Activated T-cell treated with anti-CD3 and anti-CD28 coated beads, Interleukin-2, amount 50 U/mL, for 4 hours (primary cell): ENCODE data around the gene CACNA1C. TPM values are rescaled to one million over a fixed set of nuclear protein-coding genes. Genes with fewer than 3 reads are reported as not detected.

Experiments
- ATAC-seq, 2 donors: fragments of 200-7000 bp; cut with Tn5 transposase; one replicate each; pipeline ENCODE4 v1.10.0; 2021
- DNase-seq: peaks from one replicate; pipeline ENCODE4 v3.0.0-alpha.2; 2020
- H3K27me3 Mint-ChIP-seq: one replicate; pipeline ENCODE4 v1.8.0; 2021; ENCODE audit warnings: low read depth, mixed read lengths
- H3K36me3 Mint-ChIP-seq: one replicate; pipeline ENCODE4 v1.8.0; 2022; ENCODE audit warnings: mixed read lengths; ENCODE audit not compliant: insufficient read depth
- H3K4me1 Mint-ChIP-seq: one replicate; pipeline ENCODE4 v1.8.0; 2021; ENCODE audit warnings: low read depth, mixed read lengths
- H3K4me3 Mint-ChIP-seq: one replicate; pipeline ENCODE4 v1.8.0; 2021; ENCODE audit warnings: mild to moderate bottlenecking, moderate library complexity, mixed read lengths
- H3K9me3 Mint-ChIP-seq: one replicate; pipeline ENCODE4 v1.8.0; 2021; ENCODE audit warnings: mixed read lengths
- total RNA-seq, 3 donors: library from RNA; stranded (reverse); gene quantifications; one replicate each; pipeline ENCODE4 v1.2.1, GENCODE V29; 2021

The CACNA1C gene
- total RNA-seq, 3 donors from 2014 or later: 0.03 to 0.08 (median 0.03) TPM

- H3K36me3 Mint-ChIP-seq: no peaks in the 10 kb centered on the region
- no peaks in the 10 kb centered on the region for H3K9me3 Mint-ChIP-seq
- no peak for DNase-seq
- H3K4me3 Mint-ChIP-seq: no peak overlapping the region
- H3K27me3 Mint-ChIP-seq: peaks cover 2% of the 10 kb centered on the region
- H3K4me1 Mint-ChIP-seq: no peaks in the 10 kb centered on the region
- ATAC-seq: no peak
Observed at GRCh38 chr12:2548081-2548480, 495.3 kb downstream of the CACNA1C start.

DNA sequence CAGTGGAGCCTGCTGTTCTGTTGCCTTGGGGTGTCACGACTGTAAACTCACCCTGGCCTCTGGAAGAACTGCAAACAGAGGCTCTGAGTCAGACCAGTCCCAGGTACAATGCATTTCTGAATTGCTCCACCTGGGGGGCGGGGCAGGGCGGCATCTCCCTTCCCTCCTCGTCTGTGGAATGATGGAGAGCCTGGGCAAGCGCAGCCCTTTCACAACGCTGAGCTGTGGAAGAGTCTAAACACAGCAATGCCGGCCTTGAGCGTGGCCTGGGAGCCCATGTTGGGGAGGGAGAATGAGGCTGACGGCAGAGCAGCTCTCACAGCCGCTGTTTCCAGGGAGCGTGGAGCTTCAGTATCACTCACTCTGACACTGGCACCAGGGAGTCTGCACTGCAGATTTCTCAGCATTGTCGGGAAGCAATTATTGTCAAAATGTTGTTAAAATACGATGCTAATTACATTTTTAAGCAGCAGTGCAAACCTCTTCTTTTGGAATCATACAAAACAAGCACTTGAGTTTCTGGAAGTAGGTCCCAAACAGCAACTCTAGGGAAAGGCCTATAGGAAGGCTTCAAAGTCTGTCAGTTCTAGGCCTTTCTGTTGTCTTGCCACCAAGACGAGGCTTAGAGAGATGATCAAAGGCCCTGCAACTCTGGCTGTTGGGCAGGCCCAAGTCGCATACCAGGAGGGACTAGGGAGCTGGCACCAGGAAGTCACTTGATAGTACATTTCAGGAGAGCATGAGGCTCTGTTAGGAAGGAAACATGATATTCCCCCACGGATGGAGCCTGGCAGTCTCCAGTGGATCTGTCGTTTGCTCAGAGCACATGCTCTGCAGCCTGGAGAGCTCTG is 498.0 kb downstream of the CACNA1C start:
- no peaks in the 10 kb centered on the region for H3K36me3 Mint-ChIP-seq
- peaks cover 2% of the 10 kb centered on the region for H3K27me3 Mint-ChIP-seq
- ATAC-seq: no peak
- H3K4me1 Mint-ChIP-seq: no peaks in the 10 kb centered on the region
- no peaks in the 10 kb centered on the region for H3K9me3 Mint-ChIP-seq
- no peak for DNase-seq
- H3K4me3 Mint-ChIP-seq: no peak overlapping the region

DNA sequence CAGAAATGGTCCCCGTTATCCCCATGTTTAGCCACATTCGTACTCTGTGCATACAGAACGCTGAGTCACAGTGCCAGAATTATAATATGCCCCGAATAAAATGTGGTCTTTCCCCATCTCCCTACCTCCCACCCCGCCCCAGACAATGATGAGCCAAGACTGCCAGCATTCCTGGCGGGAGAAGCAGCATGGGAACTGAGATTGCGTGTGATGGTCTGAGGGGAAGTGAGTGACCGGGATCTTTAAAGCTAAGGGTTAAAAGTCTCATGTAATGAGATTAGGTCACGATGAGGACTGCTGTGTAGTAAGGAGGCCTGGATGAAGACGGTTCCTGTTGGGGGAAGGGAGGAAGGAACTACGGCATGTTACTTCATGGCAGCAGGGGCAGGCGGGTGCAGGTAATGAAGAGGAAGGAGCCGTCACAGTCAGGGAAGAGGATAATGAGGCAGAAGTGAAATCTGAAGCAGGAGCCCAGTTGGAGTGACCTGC is 498.7 kb downstream of the CACNA1C start:
- H3K36me3 Mint-ChIP-seq: no peaks in the 10 kb centered on the region
- H3K4me3 Mint-ChIP-seq: no peak overlapping the region
- H3K4me1 Mint-ChIP-seq: no peaks in the 10 kb centered on the region
- no peaks in the 10 kb centered on the region for H3K9me3 Mint-ChIP-seq
- ATAC-seq (no peak), DNase-seq (no peak)
- peaks cover 4% of the 10 kb centered on the region for H3K27me3 Mint-ChIP-seq

GRCh38 chr12:2552000-2552756 is 499.4 kb downstream of the CACNA1C start:
- H3K4me3 Mint-ChIP-seq: no peak overlapping the region
- no peak for DNase-seq
- peaks cover 4% of the 10 kb centered on the region for H3K27me3 Mint-ChIP-seq
- no peaks in the 10 kb centered on the region for H3K36me3 Mint-ChIP-seq
- H3K4me1 Mint-ChIP-seq: no peaks in the 10 kb centered on the region
- no peak for ATAC-seq
- H3K9me3 Mint-ChIP-seq: no peaks in the 10 kb centered on the region

GRCh38 chr12:2553388-2554126 is 500.8 kb downstream of the CACNA1C start:
- Mint-ChIP-seq H3K4me1 (no peaks in the 10 kb centered on the region), H3K9me3 (no peaks in the 10 kb centered on the region), H3K4me3 (no peak overlapping the region), H3K36me3 (no peaks in the 10 kb centered on the region), H3K27me3 (peaks cover 8% of the 10 kb centered on the region)
- ATAC-seq (no peak), DNase-seq (no peak)

GRCh38 chr12:2555487-2556082 is 502.8 kb downstream of the CACNA1C start:
- Mint-ChIP-seq H3K9me3 (no peaks in the 10 kb centered on the region), H3K4me1 (no peaks in the 10 kb centered on the region), H3K4me3 (no peak overlapping the region), H3K27me3 (peaks cover 6% of the 10 kb centered on the region), H3K36me3 (no peaks in the 10 kb centered on the region)
- ATAC-seq (no peak), DNase-seq (no peak)

GRCh38 chr12:2557597-2557996 is 504.8 kb downstream of the CACNA1C start:
- H3K27me3 Mint-ChIP-seq: peaks cover 6% of the 10 kb centered on the region
- no peak overlapping the region for H3K4me3 Mint-ChIP-seq
- H3K4me1 Mint-ChIP-seq: no peaks in the 10 kb centered on the region
- H3K36me3 Mint-ChIP-seq: no peaks in the 10 kb centered on the region
- no peaks in the 10 kb centered on the region for H3K9me3 Mint-ChIP-seq
- DNase-seq: no peak
- no peak for ATAC-seq

- H3K9me3 Mint-ChIP-seq: no peaks in the 10 kb centered on the region
- DNase-seq (no peak), ATAC-seq (no peak)
- no peaks in the 10 kb centered on the region for H3K36me3 Mint-ChIP-seq
- peaks cover 6% of the 10 kb centered on the region for H3K27me3 Mint-ChIP-seq
- H3K4me3 Mint-ChIP-seq: no peak overlapping the region
- no peaks in the 10 kb centered on the region for H3K4me1 Mint-ChIP-seq
Observed at GRCh38 chr12:2559931-2560330, 507.1 kb downstream of the CACNA1C start.

DNA sequence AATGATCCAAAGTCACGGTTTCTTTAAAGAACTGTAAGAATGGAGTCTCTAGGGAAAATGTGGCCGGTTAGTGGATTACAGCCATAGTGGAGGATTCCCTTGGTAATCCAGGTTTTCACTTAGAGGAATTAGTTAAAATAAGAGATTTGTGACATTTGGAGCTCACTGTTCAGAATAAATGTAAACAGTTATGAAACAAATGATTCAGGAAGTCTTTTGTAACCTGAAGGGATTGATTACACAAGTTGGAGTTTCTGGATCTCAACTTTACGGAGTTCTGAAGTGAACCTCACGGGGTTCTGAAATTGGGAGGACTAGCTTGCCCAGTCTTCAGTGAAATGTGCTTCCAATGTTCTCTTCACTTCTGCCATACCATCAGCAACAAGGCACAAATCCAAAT is 507.6 kb downstream of the CACNA1C start:
- Mint-ChIP-seq H3K4me3 (no peak overlapping the region), H3K36me3 (no peaks in the 10 kb centered on the region), H3K27me3 (peaks cover 6% of the 10 kb centered on the region), H3K4me1 (no peaks in the 10 kb centered on the region), H3K9me3 (no peaks in the 10 kb centered on the region)
- DNase-seq (no peak), ATAC-seq (no peak)

GRCh38 chr12:2561367-2561766 is 508.6 kb downstream of the CACNA1C start:
- no peaks in the 10 kb centered on the region for H3K36me3 Mint-ChIP-seq
- no peaks in the 10 kb centered on the region for H3K9me3 Mint-ChIP-seq
- H3K4me1 Mint-ChIP-seq: no peaks in the 10 kb centered on the region
- ATAC-seq (no peak), DNase-seq (no peak)
- no peak overlapping the region for H3K4me3 Mint-ChIP-seq
- peaks cover 4% of the 10 kb centered on the region for H3K27me3 Mint-ChIP-seq

DNA sequence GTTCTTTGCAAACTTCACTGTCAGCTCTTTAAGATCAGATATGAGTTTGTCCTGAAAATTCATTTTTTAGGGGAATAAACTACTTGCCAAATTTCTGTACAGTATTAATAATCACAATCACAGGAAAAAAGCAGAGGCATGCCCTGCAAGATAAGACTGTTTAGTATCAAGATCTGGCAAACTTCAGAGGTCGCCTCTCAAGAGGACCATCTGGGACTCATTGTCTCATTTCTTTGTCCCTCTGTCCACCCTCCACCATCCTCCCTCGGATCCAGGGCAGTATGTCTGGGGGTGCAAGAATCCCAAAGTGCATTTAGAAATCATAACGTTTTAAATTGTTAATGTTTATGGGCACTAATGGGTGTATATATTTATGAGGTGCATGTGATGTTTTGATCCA is 509.6 kb downstream of the CACNA1C start:
- ATAC-seq: no peak
- H3K9me3 Mint-ChIP-seq: no peaks in the 10 kb centered on the region
- H3K4me3 Mint-ChIP-seq: no peak overlapping the region
- no peak for DNase-seq
- no peaks in the 10 kb centered on the region for H3K4me1 Mint-ChIP-seq
- H3K27me3 Mint-ChIP-seq: peaks cover 3% of the 10 kb centered on the region
- no peaks in the 10 kb centered on the region for H3K36me3 Mint-ChIP-seq

DNA sequence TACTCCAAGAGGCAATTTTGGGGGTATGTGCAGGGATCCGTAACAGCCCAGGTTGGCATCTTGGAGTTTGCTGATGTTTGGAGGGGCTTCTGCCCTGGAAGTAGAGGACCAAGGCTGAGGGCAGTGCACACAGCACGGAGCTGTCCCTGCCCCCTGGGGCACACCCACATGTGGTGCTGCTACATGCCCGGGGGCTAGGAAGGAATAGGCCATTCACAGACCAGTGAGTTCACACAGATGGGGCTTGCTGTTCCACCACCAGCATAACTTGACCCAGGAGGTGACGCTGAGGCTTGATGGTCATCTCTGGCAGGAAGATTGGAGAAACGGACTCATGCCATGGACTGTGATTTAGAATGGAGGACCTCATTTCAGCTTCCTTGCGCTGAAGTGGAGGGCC is 510.9 kb downstream of the CACNA1C start:
- H3K27me3 Mint-ChIP-seq: no peaks in the 10 kb centered on the region
- DNase-seq (no peak), ATAC-seq (no peak)
- H3K9me3 Mint-ChIP-seq: no peaks in the 10 kb centered on the region
- no peak overlapping the region for H3K4me3 Mint-ChIP-seq
- H3K4me1 Mint-ChIP-seq: no peaks in the 10 kb centered on the region
- no peaks in the 10 kb centered on the region for H3K36me3 Mint-ChIP-seq

- ATAC-seq (no peak), DNase-seq (no peak)
- H3K27me3 Mint-ChIP-seq: peaks cover 2% of the 10 kb centered on the region
- no peak overlapping the region for H3K4me3 Mint-ChIP-seq
- H3K4me1 Mint-ChIP-seq: no peaks in the 10 kb centered on the region
- H3K36me3 Mint-ChIP-seq: no peaks in the 10 kb centered on the region
- no peaks in the 10 kb centered on the region for H3K9me3 Mint-ChIP-seq
Observed at GRCh38 chr12:2566161-2566560, 513.4 kb downstream of the CACNA1C start.

GRCh38 chr12:2567711-2568110 is 514.9 kb downstream of the CACNA1C start:
- ATAC-seq (no peak), DNase-seq (no peak)
- H3K9me3 Mint-ChIP-seq: no peaks in the 10 kb centered on the region
- no peaks in the 10 kb centered on the region for H3K4me1 Mint-ChIP-seq
- H3K4me3 Mint-ChIP-seq: no peak overlapping the region
- H3K36me3 Mint-ChIP-seq: no peaks in the 10 kb centered on the region
- peaks cover 2% of the 10 kb centered on the region for H3K27me3 Mint-ChIP-seq
